GM12878 (cell line): ENCODE results near the gene ATP2A3. TPM values are rescaled to one million over a fixed set of nuclear protein-coding genes. Genes with fewer than 3 reads are reported as not detected.

Experiments
- CBFB ChIP-seq: IDR thresholded peaks from 2 replicates; pipeline ENCODE4 v1.6.1; 2016; ENCODE audit warnings: antibody characterized with exemption, low read depth
- CREM ChIP-seq: IDR thresholded peaks from 2 replicates; pipeline ENCODE4 v1.6.1; 2014; ENCODE audit warnings: antibody characterized with exemption, low read depth
- CUX1 ChIP-seq: IDR thresholded peaks from 2 replicates; pipeline ENCODE4 v1.6.1; 2012; ENCODE audit warnings: improper control_type of control experiment, low read depth, low read length; ENCODE audit not compliant: insufficient replicate concordance
- EP300 ChIP-seq, 2 experiments: fragments of 150-350 bp in 1 of 2; IDR thresholded peaks; 2 replicates each; pipeline ENCODE4 v1.6.1; 2011 to 2012; ENCODE audit warnings: low read depth in 2 of 2, low read length in 2 of 2, borderline replicate concordance in 1 of 2, improper control_type of control experiment in 1 of 2, inconsistent platforms in 1 of 2; ENCODE audit not compliant: control insufficient read depth in 1 of 2
- FOS ChIP-seq: IDR thresholded peaks from 3 replicates; pipeline ENCODE4 v1.6.1; 2011; ENCODE audit warnings: borderline replicate concordance; ENCODE audit not compliant: insufficient read length; ENCODE audit errors: extremely low read depth
- NFYA ChIP-seq: IDR thresholded peaks from 2 replicates; pipeline ENCODE4 v1.6.1; 2011; ENCODE audit warnings: low read depth, mild to moderate bottlenecking, low read length, improper control_type of control experiment, borderline replicate concordance
- POLR2A ChIP-seq: IDR thresholded peaks from 2 replicates; pipeline ENCODE4 v1.6.1; 2011; ENCODE audit warnings: low read depth, mild to moderate bottlenecking, low read length
- RAD21 ChIP-seq: IDR thresholded peaks from 2 replicates; pipeline ENCODE4 v1.6.1; 2011; ENCODE audit warnings: mild to moderate bottlenecking, low read depth, low read length, moderate library complexity; ENCODE audit not compliant: insufficient read depth
- SKIL ChIP-seq: fragments of 450-650 bp; IDR thresholded peaks from 2 replicates; pipeline ENCODE4 v1.6.1; 2017; ENCODE audit warnings: mild to moderate bottlenecking, low read depth, inconsistent platforms; ENCODE audit not compliant: poor library complexity, severe bottlenecking
- polyA plus RNA-seq, 11 experiments: library from polyadenylated mRNA; depleted of rRNA in 4 of 11; unstranded in 6 of 11; stranded (reverse) in 5 of 11; fragments of >200 nt; fragmentation: Nextera tagmentation in 4 of 11; fragmentation: Illumina TruSeq in 1 of 11; extraction: Ambion mirVana in 4 of 11; extraction: Trizol in 1 of 11; gene quantifications; 1 replicate in 1 of 11; 2 replicates in 10 of 11; pipeline versions ENCODE4 v1.2.1 to v1.2.3, GENCODE V29; 2011 to 2016; ENCODE audit warnings: inconsistent platforms in 2 of 11, missing spikeins in 2 of 11, low read depth in 1 of 11
- total RNA-seq, 4 experiments: library from RNA; depleted of rRNA in 3 of 4; stranded (reverse); fragments of >200 nt in 3 of 4; fragmentation: Illumina TruSeq in 1 of 4; extraction: Trizol in 1 of 4; gene quantifications; 2 replicates each; pipeline versions ENCODE4 v1.2.1 to v1.2.3, GENCODE V29; 2013 to 2021
- TF ChIP-seq, protein P1 (sequence below): fragments of 450-650 bp; IDR thresholded peaks from 2 replicates; pipeline ENCODE4 v1.6.1; 2018; ENCODE audit warnings: mild to moderate bottlenecking, low read depth, moderate library complexity; ENCODE audit not compliant: partially characterized antibody
- TF ChIP-seq, protein P2 (sequence below): fragments of 150-350 bp; IDR thresholded peaks from 2 replicates; pipeline ENCODE4 v1.6.1; 2014; ENCODE audit warnings: mild to moderate bottlenecking, low read depth, low read length

ATP2A3 gene
- total and polyA plus RNA-seq, 10 of the 15 experiments (the other 5 are each of a cell fraction or from before 2014, with no cell fraction given) = 1.0 to 99.2 (median 37.9) TPM

- TF ChIP-seq FOS (no peak), NFYA (no peak), RAD21 (no peak), EP300 (IDR thresholded peaks at IDR 0.05; ENCODE audit: borderline replicate concordance in 1 of 2, control insufficient read depth in 1 of 2, low read depth in 2 of 2, low read length in 2 of 2) (no peak), CREM (no peak), SKIL (no peak), CBFB (no peak), POLR2A (peak; percentile 78), CUX1 (no peak)
- TF ChIP-seq, protein P1, sequence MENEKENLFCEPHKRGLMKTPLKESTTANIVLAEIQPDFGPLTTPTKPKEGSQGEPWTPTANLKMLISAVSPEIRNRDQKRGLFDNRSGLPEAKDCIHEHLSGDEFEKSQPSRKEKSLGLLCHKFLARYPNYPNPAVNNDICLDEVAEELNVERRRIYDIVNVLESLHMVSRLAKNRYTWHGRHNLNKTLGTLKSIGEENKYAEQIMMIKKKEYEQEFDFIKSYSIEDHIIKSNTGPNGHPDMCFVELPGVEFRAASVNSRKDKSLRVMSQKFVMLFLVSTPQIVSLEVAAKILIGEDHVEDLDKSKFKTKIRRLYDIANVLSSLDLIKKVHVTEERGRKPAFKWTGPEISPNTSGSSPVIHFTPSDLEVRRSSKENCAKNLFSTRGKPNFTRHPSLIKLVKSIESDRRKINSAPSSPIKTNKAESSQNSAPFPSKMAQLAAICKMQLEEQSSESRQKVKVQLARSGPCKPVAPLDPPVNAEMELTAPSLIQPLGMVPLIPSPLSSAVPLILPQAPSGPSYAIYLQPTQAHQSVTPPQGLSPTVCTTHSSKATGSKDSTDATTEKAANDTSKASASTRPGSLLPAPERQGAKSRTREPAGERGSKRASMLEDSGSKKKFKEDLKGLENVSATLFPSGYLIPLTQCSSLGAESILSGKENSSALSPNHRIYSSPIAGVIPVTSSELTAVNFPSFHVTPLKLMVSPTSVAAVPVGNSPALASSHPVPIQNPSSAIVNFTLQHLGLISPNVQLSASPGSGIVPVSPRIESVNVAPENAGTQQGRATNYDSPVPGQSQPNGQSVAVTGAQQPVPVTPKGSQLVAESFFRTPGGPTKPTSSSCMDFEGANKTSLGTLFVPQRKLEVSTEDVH = no peak
- TF ChIP-seq, protein P2, sequence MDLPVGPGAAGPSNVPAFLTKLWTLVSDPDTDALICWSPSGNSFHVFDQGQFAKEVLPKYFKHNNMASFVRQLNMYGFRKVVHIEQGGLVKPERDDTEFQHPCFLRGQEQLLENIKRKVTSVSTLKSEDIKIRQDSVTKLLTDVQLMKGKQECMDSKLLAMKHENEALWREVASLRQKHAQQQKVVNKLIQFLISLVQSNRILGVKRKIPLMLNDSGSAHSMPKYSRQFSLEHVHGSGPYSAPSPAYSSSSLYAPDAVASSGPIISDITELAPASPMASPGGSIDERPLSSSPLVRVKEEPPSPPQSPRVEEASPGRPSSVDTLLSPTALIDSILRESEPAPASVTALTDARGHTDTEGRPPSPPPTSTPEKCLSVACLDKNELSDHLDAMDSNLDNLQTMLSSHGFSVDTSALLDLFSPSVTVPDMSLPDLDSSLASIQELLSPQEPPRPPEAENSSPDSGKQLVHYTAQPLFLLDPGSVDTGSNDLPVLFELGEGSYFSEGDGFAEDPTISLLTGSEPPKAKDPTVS = no peak
Observed at GRCh38 chr17:3964203-3965117, at the start of gene ATP2A3 (continued).
